Activated CD8-positive, alpha-beta memory T cell treated with anti-CD3 and anti-CD28 coated beads, Interleukin-2, amount 50 U/mL, for 24 hours (primary cell): ENCODE results near the gene C14orf132.

ENCODE experiments used
- DNase-seq: peaks from one replicate; pipeline ENCODE4 v3.0.0-alpha.2; 2020; ENCODE audit errors: extremely low read depth

The C14orf132 gene

DNA sequence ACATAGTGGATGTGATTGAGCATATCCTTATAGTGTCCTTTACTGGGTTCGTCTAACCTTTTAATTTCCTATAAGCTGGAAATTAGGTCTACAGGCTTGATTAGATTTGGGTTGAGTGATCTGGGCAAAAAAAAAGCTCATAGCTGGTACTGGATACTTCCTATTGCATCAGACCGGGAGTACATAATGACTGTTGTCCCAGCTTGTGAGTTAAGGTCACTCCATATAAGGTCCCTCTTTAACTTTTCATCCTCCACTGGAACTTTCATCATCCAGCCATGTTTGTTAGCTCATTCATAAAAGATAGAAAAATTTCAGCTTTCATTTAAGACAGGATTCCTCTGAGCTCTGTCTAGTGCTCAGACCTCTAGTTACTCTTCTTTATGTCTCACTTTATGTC lies 80.8 kb downstream of the C14orf132 start:
- no peak for DNase-seq

DNA sequence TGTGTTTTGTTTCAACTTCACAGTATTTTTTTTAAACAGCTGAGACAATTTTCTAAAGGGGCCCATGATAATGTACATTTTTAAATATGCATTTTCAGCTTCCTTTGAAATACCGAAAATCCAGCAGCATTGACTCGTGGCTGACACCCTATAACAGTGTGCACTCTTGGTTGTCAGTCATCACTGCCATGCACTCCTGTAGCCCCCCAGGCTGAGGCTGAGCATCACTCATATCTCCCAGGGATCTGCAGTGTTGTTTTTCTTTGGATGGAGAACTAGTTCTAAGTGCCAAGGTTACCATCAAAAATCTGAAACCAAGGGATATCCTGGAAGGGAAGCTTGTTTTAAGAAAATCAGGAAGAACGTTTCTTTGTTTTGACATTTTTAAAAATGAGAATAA lies 81.2 kb downstream of the C14orf132 start:
- no peak for DNase-seq

DNA sequence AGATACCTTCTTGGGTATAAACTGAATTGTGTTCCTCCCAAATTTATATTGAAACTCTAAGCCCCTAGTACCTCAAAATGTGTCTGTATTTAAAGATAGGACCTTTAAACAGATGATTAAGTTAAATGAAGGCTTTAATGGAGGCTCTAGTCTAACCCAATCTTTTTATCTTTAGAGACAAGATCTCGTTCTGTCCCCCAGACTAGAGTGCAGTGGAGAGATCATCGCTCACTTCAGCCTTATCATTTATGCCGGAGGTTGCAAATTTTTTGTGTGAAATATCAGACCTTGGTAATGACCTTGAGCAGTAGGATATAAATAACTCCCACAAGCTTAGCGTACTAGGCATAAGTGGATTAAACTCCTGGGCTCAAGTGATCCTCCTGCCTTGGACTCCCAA lies 81.8 kb downstream of the C14orf132 start:
- no peak for DNase-seq

DNA sequence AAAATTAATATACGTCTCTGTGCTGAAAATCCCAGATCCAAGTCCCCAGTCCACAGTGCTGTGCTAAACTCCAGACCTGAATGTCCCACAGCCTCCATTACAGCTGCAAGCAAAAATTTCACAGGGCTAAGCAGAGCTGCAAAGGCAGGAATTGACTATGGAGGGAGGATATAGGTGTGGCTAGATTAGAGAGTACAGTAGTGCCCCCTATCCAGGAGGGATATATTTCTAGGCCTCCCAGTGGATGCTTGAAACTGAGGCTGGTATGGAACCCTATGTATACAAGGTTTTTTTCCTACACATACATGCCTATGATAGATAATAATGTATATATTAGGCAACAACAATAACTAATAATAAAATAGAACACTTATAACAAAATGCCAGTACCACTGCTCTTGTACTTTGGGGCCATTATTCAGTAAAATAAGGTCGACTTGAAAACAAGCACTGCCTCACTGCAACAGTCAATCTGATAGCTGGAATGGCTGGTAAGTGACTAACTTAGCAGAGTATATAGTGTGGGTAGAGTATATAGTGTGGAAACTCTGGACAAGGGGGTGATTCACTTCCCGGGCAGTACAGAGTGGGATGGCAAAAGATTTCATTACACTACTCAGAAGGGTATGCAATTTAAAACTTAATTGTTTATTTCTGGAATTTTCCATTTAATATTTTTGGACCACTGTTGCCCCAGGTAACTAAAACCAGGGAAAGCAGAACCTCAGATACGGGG lies 82.7 kb downstream of the C14orf132 start:
- DNase-seq, result no peak

DNA sequence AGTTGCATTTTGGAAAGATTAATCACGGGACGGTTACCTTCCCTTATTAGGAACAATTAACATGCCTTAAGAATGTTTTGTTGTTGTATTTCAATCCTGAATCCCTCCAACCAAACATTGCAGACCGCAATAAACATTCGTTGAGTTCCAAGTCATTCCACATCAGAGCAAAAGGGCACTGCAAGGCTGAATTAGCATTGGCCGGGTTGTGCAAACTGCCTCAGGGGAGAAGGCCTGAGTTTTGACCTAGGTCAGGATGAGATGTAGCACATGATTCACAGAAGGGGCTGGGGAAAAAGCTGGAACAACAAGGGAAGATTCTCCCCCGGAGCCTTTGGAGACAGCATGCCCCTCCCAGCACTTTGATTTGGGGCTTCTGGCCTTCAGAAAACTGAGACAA lies 83.3 kb downstream of the C14orf132 start:
- DNase-seq, result no peak

DNA sequence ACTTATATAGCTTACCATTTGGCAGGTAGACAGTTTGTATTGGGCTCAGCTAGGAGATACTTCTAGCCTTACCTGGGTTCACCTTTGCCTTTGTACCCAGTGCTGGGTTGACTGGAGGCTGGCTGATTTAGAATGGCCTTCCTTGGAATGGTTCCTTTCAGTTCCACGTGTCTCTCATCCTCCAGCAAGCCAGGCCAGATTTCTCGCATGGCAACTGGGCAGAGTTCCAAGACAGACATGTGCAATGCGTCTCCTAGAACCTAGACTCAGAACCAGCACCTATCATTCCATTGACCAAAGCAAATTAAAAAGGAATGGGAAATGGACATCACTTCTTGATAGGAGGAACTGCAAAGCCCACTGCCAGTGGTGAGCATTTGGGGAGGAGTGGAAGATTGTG lies 86.4 kb downstream of the C14orf132 start:
- DNase-seq, result no peak

DNA sequence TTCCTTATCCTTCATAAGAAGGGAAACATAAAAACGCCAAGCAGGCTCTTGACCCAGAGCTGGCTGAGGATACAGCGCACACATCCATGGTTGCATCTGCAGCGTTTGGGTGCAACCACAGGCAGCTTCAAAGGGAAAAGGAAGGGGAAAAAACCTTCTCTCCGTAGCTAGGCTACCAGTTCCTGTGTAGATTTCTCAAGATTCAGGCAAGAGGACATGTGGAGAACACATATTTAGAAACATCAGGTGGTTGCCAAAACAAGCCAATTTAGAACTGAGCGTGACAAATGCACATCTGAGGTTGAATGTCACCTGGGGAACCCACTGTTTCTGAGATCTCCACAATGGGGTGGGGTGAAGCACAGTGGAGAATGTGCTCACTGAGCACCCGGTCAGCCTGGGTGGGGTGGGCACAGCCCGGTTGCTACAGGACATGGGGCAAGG lies 87.2 kb downstream of the C14orf132 start:
- no peak for DNase-seq

DNA sequence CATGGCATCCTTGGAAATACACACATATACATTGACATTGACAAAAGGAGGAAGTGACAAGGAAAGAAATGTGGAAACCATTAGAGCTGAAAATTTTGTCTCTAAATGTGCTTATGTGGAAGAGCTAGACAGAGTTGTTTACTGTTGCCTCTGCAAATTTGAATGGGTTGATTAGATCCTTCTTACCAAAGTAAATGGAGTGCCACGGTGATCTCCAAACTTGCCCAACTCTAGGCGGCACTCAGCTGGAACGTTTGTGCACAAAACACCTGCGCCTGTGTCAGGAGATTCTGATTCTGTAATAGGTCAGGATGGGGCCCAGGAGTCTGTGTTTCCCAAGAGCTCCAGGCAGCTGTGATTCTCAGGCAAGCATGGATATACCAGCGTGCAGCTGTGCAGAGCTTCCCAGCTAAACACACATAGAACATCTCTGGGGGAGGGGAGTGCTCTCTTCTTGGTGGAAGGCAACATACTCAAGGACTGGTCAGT lies 87.7 kb downstream of the C14orf132 start:
- DNase-seq, result no peak

DNA sequence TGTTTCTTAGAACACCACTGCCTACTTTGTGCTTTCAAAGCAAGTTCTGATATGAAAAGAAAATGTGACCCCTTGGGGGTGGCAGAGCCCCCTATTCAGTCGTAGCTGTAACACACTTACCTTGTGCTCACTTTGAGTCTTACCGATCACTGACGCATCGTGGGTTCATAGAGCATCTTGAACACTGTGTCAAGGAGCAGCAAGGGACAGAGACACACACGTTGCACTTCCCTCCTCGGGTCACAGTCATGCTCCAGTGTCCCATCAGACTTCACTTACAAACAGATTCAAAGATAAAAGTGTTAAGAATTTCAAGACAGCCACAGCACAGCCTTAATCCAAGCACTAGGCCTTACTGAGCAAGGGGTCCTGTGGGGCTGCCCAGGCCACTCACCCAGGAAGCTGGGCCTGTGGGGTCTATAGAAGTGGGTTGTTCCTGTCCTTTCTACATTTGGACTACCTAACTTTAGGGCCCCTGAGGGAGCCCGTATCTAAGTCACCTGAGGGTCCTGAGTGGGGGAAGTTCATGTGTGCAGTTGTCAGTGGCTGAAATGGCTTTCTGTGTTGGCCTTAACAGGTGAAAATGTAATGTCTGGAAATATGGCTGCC lies 90.1 kb downstream of the C14orf132 start:
- no peak for DNase-seq

DNA sequence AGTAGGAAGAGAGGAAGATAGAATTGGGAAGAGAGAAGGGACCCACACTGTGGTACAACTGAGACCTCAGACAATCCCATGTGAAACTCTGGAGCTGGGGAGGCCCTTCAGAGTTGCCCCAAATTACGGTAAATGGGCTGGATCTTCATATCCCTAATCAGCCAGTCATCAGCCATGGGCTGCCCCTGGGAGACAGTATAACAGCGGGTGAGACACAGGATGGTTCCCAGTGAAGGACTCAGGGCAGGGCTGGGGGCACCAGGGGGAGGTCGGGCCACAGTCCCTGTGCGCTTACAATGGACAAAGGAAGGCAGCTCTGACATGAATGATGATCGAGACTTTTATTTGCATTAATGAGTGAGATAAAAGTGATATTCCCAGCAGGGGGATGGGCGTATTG lies 91.2 kb downstream of the C14orf132 start:
- no peak for DNase-seq

DNA sequence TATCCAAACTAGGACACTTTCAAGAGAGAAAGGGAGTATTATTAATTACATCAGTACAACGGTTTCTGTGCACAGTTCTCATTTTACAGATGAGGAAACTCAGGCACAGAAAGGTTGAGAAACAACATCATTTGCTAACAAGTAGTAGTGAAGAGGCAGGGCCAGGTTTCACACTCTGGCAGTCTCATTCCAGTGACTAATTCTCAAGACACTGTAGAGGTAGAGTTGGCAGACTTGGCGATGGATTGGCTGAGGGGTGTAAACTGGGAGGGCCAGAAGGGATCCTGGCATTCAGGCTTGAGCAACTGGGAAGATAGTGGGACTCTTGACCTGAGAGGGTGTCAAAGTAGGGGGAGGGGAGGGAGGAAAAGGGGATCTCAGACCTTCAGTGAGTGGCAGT lies 91.7 kb downstream of the C14orf132 start:
- no peak for DNase-seq

DNA sequence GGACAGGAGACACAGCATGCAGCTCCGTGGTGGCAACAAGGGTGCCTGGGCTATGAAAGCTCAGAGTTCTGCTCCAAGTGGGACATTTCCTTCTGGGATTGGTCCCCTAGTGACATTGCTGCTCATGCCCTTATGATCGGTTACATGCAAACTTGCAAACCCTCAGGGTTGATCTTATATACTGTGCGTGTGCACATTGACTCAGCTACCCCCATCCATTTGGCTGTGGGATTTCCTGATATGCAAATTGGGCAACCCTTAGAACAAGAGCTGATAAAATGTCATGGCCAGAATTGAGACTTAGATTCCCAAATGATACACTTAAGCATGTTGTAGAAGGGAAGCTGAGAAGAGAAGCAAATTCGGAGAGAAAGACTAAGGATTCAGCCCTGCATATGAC lies 92.7 kb downstream of the C14orf132 start:
- DNase-seq, result no peak

DNA sequence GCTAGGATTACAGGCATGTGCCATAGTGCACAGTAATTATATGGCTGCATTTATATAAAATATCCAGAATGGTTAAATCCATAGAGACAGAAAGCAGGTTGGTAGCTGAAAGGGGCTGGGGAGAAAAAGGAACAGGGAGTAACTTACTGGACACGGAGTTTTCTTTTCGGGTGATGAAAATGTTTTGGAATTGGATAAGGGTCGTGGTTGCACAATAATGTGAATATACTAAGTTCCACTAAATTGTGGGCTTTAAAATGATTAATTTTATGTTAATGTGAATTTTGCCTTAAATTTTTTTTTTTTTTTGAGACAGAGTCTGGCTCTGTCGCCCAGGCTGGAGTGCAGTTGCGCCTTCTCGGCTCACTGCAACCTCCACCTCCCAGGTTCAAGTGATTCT lies 95.3 kb downstream of the C14orf132 start:
- DNase-seq, result no peak

DNA sequence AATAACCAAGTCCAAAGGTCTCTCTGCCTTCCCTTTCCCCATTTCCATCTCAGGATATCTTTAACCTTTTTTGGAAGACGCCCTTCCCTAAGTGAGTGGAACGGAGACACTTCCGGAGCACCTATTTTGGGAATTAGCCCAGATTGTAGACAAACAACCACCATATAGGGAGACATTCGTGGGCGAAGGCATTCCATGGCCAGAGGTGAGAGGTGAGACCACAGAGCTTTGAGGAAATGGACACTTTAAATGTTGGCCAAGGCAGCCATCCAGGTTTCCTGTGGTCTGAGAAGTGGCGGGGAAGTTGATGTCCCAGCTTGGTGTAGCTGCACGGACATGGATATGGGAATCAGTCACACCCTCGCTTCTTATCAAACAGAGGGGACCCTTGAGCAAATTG lies 96.1 kb downstream of the C14orf132 start:
- no peak for DNase-seq

DNA sequence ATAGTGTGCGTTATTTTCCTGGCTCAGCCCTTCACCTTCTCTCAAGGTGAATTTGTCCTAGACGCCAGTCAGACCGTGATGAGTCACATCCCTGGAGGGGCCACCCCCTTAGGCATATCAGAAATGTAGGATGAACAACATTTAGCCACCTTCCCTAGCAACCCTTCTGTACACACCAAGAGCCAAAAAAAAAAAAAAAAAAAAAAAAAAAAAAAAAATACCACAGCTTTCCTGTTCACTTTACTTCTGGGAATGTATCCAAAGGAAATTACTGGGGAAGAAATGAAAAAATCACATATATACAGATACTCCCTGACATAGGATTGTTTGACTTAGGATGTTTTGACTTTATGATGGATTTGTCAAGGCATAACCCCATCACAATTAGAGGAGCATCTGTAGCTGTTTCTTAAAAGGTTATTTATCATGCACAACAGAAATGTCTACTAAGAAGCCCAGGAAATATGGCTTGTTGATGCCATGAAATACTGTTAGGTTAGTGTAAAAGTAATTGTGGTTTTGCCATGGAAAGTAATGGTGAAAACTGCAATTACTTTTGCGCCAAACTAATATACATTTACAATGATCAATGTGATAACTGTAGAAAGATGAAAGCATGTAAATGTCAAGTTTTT lies 97.3 kb downstream of the C14orf132 start:
- DNase-seq, result no peak

DNA sequence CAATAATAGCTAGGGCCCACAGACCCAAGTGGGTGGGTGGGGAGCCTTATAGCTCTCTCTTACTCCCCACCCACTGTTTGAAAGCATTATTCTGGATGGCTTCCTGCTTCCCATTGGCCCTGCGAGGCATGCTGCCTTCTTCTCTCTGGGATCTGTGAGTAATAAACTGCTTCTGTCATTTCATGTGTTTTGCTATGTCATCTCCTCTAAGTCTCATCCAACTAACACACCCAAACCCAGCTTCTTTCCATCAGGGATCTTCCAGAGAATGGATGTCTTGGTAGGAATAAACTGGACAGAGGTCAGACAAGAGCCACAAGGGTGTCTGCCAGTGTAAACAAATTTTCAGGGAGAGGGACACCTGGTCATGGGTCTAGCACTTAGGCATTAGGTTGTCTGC lies 99.1 kb downstream of the C14orf132 start:
- DNase-seq, result no peak

DNA sequence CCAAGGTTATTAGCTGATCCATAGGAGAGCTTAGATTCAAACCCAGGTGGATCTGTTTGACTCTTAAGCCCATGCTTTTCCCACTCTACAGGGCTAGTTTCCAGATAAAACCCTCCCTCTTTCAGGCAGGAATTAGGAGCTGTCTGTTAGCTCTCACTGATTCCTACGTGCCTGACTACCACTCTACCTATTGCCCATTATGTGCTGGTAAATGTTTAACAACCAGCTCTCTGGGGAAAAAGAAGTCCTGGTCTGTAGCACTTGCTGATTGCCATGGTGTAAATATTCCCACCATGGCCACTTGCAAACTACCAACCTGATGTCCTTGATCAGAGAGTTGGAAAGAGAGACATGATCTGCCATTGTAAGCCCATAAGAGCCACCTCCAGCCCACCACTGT lies 100.0 kb downstream of the C14orf132 start:
- no peak for DNase-seq

DNA sequence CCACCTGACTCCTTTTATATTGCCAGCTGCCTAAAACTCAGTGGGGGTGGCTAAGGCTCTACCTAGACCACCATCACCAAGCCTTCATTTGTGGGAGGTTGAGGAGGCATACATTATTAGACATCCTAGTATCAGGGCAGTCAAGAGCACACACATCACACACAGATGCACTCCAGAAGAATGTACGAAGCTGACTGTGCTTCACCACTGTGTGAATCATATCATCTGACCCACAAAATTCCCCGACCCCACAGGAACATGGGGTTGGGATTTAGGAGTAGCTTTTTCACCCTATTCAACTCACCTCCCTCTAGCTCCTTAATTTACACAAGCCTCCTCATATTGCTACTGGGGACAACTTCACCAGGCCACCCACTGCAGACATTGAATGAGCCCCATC lies 100.7 kb downstream of the C14orf132 start:
- DNase-seq, result no peak

DNA sequence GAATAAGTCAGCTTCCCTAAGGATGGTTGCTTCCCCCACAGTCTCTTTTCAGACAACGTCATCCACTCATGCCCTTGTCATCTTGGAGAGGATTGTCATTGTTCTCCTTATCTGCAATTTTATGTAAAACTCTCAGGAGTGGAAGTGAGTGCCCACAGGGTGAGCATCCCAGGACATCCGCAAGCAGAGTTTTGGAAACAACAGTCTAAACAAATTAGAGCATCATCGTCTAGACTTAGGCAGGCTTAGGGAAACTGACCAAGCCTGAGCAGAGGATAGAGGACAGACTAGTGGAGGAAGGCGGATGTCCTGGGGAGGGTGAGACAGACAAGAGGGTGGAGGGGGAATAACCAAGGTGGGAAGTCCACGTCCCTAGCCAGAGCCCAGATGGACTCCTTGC lies 101.8 kb downstream of the C14orf132 start:
- no peak for DNase-seq
